Measurements from ENCODE around the gene LRFN2.

Gene LRFN2

GRCh38 chr6:40439026-40439800 lies 148.0 kb downstream of the LRFN2 start:
- no peak for DNase-seq (ENCODE audit: low read depth in 2 of 2, low spot score in 1 of 2)

GRCh38 chr6:40438246-40438887 lies 148.8 kb downstream of the LRFN2 start:
- DNase-seq (ENCODE audit: low read depth in 2 of 2, low spot score in 1 of 2) = no peak

GRCh38 chr6:40437631-40438030 lies 149.5 kb downstream of the LRFN2 start:
- no peak for DNase-seq (ENCODE audit: low read depth in 2 of 2, low spot score in 1 of 2)

GRCh38 chr6:40436685-40437604 lies 150.2 kb downstream of the LRFN2 start:
- no peak for DNase-seq (ENCODE audit: low read depth in 2 of 2, low spot score in 1 of 2)

GRCh38 chr6:40432982-40433381 lies 154.2 kb downstream of the LRFN2 start:
- no peak for DNase-seq (ENCODE audit: low read depth in 2 of 2, low spot score in 1 of 2)

- DNase-seq (ENCODE audit: low read depth in 2 of 2, low spot score in 1 of 2) = no peak
These were observed 155.5 kb downstream of the LRFN2 start for GRCh38 chr6:40431706-40432105.

- no peak for DNase-seq (ENCODE audit: low read depth in 2 of 2, low spot score in 1 of 2)
These were observed 160.0 kb downstream of the LRFN2 start for GRCh38 chr6:40427196-40427595.

- DNase-seq (ENCODE audit: low read depth in 2 of 2, low spot score in 1 of 2) = no peak
These were observed 160.7 kb downstream of the LRFN2 start for GRCh38 chr6:40426346-40427066.

GRCh38 chr6:40425192-40425919 lies 161.8 kb downstream of the LRFN2 start:
- DNase-seq (ENCODE audit: low read depth in 2 of 2, low spot score in 1 of 2) = no peak

GRCh38 chr6:40422046-40422445 lies 165.1 kb downstream of the LRFN2 start:
- no peak for DNase-seq (ENCODE audit: low read depth in 2 of 2, low spot score in 1 of 2)

GRCh38 chr6:40419946-40420728 lies 167.0 kb downstream of the LRFN2 start:
- no peak for DNase-seq (ENCODE audit: low read depth in 2 of 2, low spot score in 1 of 2)

GRCh38 chr6:40419377-40419776 lies 167.8 kb downstream of the LRFN2 start:
- no peak for DNase-seq (ENCODE audit: low read depth in 2 of 2, low spot score in 1 of 2)

GRCh38 chr6:40417031-40417430 lies 170.1 kb downstream of the LRFN2 start:
- DNase-seq (ENCODE audit: low read depth in 2 of 2, low spot score in 1 of 2) = no peak

GRCh38 chr6:40414617-40415016 lies 172.5 kb downstream of the LRFN2 start:
- no peak for DNase-seq (ENCODE audit: low read depth in 2 of 2, low spot score in 1 of 2)

GRCh38 chr6:40413239-40413638 lies 173.9 kb downstream of the LRFN2 start:
- no peak for DNase-seq (ENCODE audit: low read depth in 2 of 2, low spot score in 1 of 2)

- DNase-seq (ENCODE audit: low read depth in 2 of 2, low spot score in 1 of 2) = no peak
These were observed 175.3 kb downstream of the LRFN2 start for GRCh38 chr6:40411881-40412280.

- no peak for DNase-seq (ENCODE audit: low read depth in 2 of 2, low spot score in 1 of 2)
These were observed 176.3 kb downstream of the LRFN2 start for GRCh38 chr6:40410821-40411220.

- DNase-seq (ENCODE audit: low read depth in 2 of 2, low spot score in 1 of 2) = no peak
These were observed 177.3 kb downstream of the LRFN2 start for GRCh38 chr6:40409716-40410397.

Data from stimulated activated CD8-positive, alpha-beta memory T cell treated with anti-CD3 and anti-CD28 coated beads, Interleukin-4, amount 100 ng/mL, for 1 hour (primary cell).